ENCODE results near the gene TMEM190.
A peak's percentile ranks its signal among the peaks of the same experiment; 100 is the strongest.
"Not testable (repeated sequence)": the region's sequence is repeated elsewhere in the genome, so short reads cannot be mapped to it uniquely, and the experiment has no call there.

TMEM190 gene

DNA sequence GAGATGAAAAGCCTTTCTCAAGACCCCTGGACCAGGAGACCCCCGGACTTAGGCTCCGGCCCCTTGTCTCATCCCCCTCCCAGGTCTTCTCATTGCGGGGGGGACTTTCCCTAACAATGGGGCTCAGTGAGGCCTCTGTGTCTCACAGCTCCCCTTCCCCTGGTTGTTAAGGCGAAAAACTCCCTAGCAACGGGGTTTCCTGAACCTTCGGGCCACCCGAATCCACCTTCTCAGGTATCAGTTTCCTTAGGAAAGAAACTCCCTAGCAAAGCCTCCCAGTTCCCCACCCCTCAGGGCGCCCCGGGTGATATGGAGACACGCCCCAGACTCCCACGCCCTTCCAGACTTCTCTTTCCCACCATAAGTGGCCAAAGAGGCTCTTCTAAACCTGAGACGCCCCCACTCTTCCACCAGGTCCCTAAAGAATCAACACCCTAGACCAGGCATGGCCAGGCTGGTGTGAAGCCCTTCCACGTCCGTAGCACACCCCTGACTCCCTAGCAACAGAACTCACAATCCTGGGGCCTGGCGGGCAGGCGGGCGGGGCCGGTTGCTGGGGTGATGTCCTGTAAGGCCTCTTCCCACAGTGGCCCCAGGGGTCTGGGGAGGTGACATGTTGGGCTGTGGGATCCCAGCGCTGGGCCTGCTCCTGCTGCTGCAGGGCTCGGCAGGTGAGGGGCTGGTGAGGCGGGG is at the start of gene TMEM190:
Gene TMEM190 (plus strand): TSS at position 586 of the 693 bp plus-strand sequence. CDS start 28 bp downstream, at position 614.
- DNase-seq, result no peak

DNA sequence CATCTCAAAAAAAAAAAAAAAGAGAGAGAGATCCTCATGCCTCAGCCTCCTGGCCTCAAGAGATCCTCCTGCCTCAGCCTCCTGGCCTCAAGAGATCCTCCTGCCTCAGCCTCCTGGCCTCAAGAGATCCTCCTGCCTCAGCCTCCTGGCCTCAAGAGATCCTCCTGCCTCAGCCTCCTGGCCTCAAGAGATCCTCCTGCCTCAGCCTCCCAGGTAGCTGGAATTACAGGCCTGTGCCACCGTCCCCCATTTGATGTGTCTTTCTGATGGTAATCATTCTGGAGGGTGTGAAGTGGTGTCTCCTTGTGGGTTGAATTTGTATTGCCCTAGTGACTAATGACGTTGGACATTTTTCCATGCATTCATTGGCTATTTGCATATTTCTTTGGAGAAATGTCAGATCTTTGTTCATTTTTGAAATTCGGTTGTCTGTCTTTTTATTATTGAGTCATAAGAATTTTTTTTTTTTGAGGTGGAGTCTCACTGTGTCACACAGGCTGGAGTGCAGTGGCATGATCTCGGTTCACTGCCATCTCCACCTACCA is 47.8 kb upstream of the TMEM190 start:
- DNase-seq, result not testable (repeated sequence)

DNA sequence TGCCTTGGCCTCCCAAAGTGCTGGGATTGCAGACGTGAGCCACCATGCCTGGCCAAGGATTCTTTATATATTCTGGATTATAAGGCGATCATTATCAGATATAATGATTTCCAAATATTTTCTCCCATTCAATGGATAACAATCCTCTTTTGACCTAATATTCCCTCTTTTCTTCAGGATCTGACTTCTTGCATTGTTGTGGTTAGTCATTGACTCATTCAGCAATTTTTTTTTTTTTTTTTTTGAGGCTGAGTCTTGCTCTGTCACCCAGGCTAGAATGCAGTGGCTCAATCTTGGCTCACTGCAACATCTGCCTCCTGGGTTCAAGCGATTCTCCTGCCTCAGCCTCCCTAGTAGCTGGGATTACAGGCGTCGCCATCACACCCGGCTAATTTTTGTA is 46.8 kb upstream of the TMEM190 start:
- not testable (repeated sequence) for DNase-seq

- DNase-seq, result no peak
Measured at GRCh38 chr19:55333870-55334269, 42.8 kb upstream of the TMEM190 start.

GRCh38 chr19:55336101-55336500 is 40.5 kb upstream of the TMEM190 start:
- DNase-seq, result no peak

DNA sequence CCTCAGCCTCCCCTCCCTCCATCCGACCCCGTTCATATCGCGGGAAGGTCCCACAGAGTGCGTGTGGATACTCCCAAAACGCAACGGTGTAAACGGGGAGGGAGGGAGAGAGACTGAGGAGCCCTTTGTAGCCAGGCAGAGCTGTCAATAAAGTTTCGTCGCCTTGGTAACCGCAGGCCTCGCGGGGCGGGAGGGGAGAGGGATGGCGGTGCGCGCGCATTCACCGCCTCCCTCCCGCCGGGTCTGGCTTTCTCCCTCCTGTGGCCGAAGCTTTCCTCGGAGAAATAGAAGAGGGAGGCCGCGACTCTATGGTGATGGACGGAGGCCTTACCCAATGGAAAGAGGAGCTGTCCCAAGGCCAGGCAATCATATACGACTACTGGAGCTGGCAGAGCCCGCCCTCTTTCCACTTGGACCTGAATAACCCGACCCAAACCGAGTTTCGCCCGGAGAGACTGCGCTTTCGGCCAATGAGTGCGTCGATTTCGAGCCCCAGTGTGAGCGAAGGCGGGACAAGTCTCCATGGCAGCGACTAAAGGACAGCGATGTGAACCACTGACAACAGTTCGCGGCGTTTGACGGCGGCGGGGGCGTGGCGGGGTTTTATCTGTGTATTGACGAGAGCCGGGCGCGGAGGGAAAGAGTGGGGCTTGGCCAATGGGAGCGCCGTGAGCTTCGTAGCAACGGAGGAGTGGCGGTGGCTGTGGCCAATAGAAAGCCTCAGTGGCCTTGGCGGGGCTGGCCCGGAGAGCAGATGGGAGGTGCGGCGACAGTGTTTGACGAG is 37.3 kb upstream of the TMEM190 start, which contains the start of gene KMT5C:
Gene KMT5C (plus strand): TSS at position 772 of the 784 bp plus-strand sequence. CDS start 2,061 bp downstream, outside the sequence.
- peak; percentile 100 for DNase-seq

- no peak for DNase-seq
Measured at GRCh38 chr19:55339889-55340783, 36.5 kb upstream of the TMEM190 start.

- no peak for DNase-seq
Measured at GRCh38 chr19:55340784-55341147, 35.9 kb upstream of the TMEM190 start.

DNA sequence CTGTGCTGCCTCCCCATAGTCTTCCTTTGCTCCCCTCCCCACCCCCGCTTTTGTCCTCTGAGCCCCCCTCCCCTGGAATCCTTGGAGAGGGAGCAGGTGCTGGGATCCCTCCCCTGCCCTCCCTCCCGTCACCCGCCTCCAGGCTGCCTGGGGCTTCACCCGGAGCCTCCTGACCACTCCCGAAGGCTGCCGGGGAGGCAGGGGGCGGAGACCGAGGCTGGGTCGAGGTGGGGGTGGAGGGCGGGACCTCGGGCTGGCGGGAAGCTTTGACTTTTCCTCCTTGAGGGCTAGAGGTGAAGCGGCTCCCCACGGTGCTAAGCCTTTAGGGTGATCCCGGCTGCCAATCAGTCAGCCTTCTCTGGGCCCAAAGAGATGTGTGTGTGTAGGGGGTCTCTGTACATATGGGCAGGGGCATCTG is 35.4 kb upstream of the TMEM190 start:
- DNase-seq, result peak; percentile 44

GRCh38 chr19:55341595-55342531 is 34.8 kb upstream of the TMEM190 start:
- no peak for DNase-seq

GRCh38 chr19:55344444-55344843 is 32.2 kb upstream of the TMEM190 start:
- no peak for DNase-seq

- no peak for DNase-seq
Measured at GRCh38 chr19:55345101-55345817, 31.4 kb upstream of the TMEM190 start.

DNA sequence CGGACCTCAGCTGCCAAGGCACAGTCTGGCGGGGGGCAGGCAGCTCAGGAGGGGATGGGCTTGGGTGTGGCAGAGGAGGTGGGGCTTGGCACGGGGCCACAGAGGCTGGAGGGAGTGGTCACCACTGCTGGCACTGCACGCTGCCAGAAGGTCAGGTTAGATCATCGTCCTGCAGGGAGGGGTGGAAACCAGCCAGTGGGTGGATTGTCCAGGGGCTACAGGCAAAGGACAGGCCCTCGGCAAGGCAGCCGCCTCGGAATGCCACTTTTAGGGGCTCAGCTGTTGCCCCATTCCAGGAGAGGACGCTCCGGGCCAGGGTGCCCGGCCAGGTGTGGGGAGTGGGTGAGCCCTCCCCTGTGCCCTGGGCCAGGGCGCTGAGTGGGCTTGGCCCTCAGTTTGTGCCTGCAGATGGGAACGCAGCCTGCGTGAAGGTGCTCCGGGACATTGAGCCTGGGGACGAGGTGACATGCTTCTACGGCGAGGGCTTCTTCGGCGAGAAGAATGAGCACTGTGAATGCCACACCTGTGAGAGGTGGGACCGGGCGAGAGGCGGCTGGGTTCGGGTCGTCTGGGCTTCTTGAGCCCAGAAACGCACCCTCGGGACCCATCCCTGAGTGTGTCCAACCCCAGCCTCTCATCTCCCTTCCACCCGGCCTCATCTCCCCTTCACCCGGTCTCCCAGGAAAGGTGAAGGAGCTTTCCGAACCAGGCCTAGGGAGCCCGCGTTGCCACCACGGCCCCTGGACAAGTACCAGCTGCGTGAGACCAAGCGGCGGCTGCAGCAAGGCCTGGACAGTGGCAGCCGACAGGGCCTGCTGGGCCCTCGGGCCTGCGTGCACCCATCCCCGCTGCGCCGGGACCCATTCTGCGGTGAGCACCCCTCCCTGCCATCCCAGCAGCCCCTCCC is 30.6 kb upstream of the TMEM190 start:
- DNase-seq, result no peak

DNA sequence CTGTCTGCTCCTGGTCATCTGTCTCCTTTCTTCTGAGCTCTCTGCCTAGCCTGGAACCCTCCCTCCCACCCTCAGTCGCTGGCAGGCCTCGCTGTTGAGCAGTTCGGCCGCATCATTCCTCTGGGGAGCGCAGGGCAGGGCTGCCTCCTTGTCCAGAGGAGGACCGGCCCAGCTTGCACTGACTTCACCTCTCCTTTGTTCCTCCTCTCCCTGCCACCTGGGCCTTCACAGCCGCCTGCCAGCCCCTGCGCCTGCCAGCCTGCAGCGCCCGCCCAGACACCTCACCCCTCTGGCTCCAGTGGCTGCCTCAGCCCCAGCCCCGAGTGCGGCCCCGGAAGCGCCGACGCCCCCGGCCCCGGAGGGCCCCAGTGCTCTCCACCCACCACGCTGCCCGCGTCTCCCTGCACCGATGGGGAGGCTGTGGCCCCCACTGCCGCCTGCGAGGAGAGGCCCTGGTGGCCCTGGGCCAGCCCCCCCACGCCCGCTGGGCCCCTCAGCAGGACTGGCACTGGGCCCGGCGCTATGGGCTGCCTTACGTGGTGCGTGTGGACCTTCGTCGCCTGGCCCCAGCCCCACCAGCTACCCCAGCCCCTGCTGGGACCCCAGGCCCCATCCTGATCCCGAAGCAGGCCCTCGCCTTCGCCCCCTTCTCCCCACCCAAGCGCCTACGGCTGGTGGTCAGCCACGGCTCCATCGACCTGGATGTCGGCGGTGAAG is 29.7 kb upstream of the TMEM190 start:
- no peak for DNase-seq

- no peak for DNase-seq
Measured at GRCh38 chr19:55347442-55348009, 29.1 kb upstream of the TMEM190 start.

- DNase-seq, result no peak
Measured at GRCh38 chr19:55348317-55349034, 28.1 kb upstream of the TMEM190 start.

DNA sequence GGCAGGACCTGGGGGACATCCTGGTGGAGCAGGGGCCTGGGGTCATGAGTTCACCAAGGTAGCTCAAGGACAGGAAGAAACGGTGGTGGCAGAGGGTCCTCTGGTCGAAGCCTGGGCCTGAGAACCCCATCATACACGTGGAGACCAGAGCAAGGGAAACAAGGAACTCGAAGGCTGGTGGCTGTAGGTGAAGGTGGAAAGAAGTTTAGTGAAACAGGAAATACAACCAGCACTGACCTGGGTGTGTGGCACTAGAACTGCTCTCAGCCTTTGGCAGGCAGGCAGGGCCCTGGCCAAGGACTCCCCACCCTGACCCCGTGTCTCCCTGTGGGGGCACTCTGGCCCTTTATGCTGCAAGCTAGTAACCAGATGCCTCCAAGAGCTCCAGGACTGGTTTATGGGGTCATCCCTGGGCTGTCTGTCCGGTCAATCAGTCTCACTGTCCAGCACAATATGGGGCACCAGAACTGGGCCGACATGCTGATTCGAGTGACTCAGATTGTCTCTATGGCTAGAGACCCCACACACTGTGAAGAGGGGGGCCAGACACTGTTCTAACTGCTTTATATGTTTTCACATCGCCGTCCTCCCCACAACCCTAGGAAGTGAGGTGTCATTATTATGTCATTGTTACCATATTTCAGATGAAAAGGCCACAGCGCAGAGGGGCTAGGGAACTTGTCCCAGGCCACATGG is 25.9 kb upstream of the TMEM190 start:
- DNase-seq, result no peak
